Measurements from ENCODE around the gene RPL41.

DNA sequence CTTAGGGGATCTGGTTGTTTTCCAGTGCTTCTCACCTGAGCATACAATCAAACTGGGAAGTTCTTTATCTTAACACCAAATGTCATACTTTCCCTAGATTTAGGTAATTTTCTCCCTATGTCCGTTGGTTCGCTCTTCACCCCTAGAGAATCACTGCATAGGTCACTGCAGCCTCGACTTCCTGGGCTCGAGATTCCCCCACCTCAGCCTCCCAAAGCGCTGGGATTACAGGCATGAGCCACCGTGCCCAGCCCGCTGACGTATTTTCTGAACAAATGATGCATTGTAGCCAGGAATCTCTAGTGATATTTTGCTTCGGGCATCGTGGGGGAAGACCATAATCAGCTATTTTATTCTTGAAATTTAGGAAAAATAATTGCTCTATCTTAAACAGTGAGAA lies 1.1 kb upstream of the RPL41 start:
- TF ChIP-seq, protein P1, sequence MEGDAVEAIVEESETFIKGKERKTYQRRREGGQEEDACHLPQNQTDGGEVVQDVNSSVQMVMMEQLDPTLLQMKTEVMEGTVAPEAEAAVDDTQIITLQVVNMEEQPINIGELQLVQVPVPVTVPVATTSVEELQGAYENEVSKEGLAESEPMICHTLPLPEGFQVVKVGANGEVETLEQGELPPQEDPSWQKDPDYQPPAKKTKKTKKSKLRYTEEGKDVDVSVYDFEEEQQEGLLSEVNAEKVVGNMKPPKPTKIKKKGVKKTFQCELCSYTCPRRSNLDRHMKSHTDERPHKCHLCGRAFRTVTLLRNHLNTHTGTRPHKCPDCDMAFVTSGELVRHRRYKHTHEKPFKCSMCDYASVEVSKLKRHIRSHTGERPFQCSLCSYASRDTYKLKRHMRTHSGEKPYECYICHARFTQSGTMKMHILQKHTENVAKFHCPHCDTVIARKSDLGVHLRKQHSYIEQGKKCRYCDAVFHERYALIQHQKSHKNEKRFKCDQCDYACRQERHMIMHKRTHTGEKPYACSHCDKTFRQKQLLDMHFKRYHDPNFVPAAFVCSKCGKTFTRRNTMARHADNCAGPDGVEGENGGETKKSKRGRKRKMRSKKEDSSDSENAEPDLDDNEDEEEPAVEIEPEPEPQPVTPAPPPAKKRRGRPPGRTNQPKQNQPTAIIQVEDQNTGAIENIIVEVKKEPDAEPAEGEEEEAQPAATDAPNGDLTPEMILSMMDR (IDR thresholded peaks at IDR 0.05): no peak
- no peak for TF ChIP-seq POLR2A (IDR thresholded peaks at IDR 0.05)

Measured in sigmoid colon (tissue), 3 donors.